ENCODE data around the gene FNIP1. TPM values are rescaled to one million over a fixed set of nuclear protein-coding genes. Genes with fewer than 3 reads are reported as not detected.

FNIP1 gene
- polyA plus RNA-seq, 1 donor (not counting 4 experiments of a cell fraction or from before 2014, with no cell fraction given) = 14.6 TPM

GRCh38 chr5:131783874-131784273 is 12.9 kb downstream of the FNIP1 start:
- Histone ChIP-seq H2AFZ (ENCODE audit: control insufficient read depth, low read length) (no peak overlapping the region), H3K9me1 (ENCODE audit: control insufficient read depth, extremely low read depth, insufficient read depth, low read length) (no peaks in the 10 kb centered on the region), H3K79me2 (ENCODE audit: control insufficient read depth, insufficient read depth, low read length) (peaks cover 86% of the 10 kb centered on the region), H3K9ac (ENCODE audit: control insufficient read depth, extremely low read depth, insufficient read depth, low read length) (no peak overlapping the region), H3K36me3 (ENCODE audit: control insufficient read depth in 2 of 2, extremely low read depth in 1 of 2, insufficient read depth in 2 of 2, low read length in 2 of 2) (no peaks in the 10 kb centered on the region), H3K4me3 (ENCODE audit: control insufficient read depth in 2 of 3, extremely low read depth in 1 of 3, insufficient read depth in 2 of 3, low read depth in 1 of 3, low read length in 3 of 3) (no peak overlapping the region), H3K4me2 (ENCODE audit: control insufficient read depth, extremely low read depth, insufficient read depth, low read depth, low read length) (no peak overlapping the region), H3K4me1 (ENCODE audit: control insufficient read depth, extremely low read depth, insufficient read depth, low read length) (no peaks in the 10 kb centered on the region), H3K27ac (ENCODE audit: control insufficient read depth, insufficient read depth, low read length) (no peak overlapping the region), H3K27me3 (ENCODE audit: control insufficient read depth, extremely low read depth, insufficient read depth, low read length) (no peaks in the 10 kb centered on the region), H4K20me1 (ENCODE audit: control insufficient read depth, extremely low read depth, insufficient read depth, low read length) (peaks cover 8% of the 10 kb centered on the region), H3K9me3 (ENCODE audit: control insufficient read depth, low read depth, low read length) (no peaks in the 10 kb centered on the region)
- DNase-seq (ENCODE audit: low read depth, low spot score) = no peak
- dilution Hi-C loops (cut with MboI; ENCODE audit: extremely low pct_ligation_motif_present, low sequenced_read_pairs) = no loop called here
- FAIRE-seq = no peak
- TF ChIP-seq CTCF (optimal IDR thresholded peaks at IDR 0.05 in 1 of 3, IDR thresholded peaks at IDR 0.05 in 1 of 3, conservative IDR thresholded peaks at IDR 0.05 in 1 of 3; ENCODE audit: extremely low read depth in 1 of 3, insufficient read depth in 2 of 3, low read length in 3 of 3) = no peak

DNA sequence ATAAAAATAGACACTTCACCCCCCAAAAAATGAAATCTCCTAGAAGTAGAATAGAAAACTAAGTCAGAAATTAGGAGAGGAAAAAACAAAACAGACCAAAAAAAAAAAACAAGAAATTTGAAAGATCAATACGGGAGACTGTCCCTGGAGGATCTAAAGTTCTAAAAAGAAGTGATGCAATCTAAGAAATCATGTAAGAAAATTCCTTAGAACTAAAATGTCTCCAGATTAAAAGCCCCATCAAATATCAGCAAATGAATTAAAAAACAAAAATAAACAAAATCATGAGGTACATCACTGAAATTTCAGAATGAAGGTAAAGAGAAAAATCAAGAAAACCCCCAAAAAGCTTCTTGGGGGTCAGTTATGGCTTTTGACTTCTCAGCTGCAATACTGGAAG is 13.5 kb downstream of the FNIP1 start:
- Histone ChIP-seq H3K27me3 (ENCODE audit: control insufficient read depth, extremely low read depth, insufficient read depth, low read length) (no peaks in the 10 kb centered on the region), H3K4me3 (ENCODE audit: control insufficient read depth in 2 of 3, extremely low read depth in 1 of 3, insufficient read depth in 2 of 3, low read depth in 1 of 3, low read length in 3 of 3) (no peak overlapping the region), H3K9me3 (ENCODE audit: control insufficient read depth, low read depth, low read length) (no peaks in the 10 kb centered on the region), H3K4me1 (ENCODE audit: control insufficient read depth, extremely low read depth, insufficient read depth, low read length) (no peaks in the 10 kb centered on the region), H3K27ac (ENCODE audit: control insufficient read depth, insufficient read depth, low read length) (no peak overlapping the region), H4K20me1 (ENCODE audit: control insufficient read depth, extremely low read depth, insufficient read depth, low read length) (peaks cover 8% of the 10 kb centered on the region), H3K36me3 (ENCODE audit: control insufficient read depth in 2 of 2, extremely low read depth in 1 of 2, insufficient read depth in 2 of 2, low read length in 2 of 2) (no peaks in the 10 kb centered on the region), H3K9ac (ENCODE audit: control insufficient read depth, extremely low read depth, insufficient read depth, low read length) (no peak overlapping the region), H3K79me2 (ENCODE audit: control insufficient read depth, insufficient read depth, low read length) (peaks cover 80% of the 10 kb centered on the region), H3K9me1 (ENCODE audit: control insufficient read depth, extremely low read depth, insufficient read depth, low read length) (no peaks in the 10 kb centered on the region), H2AFZ (ENCODE audit: control insufficient read depth, low read length) (no peak overlapping the region), H3K4me2 (ENCODE audit: control insufficient read depth, extremely low read depth, insufficient read depth, low read depth, low read length) (no peak overlapping the region)
- FAIRE-seq = no peak
- TF ChIP-seq EZH2 (IDR thresholded peaks at IDR 0.05; ENCODE audit: low read length) (no peak), CTCF (optimal IDR thresholded peaks at IDR 0.05 in 1 of 3, IDR thresholded peaks at IDR 0.05 in 1 of 3, conservative IDR thresholded peaks at IDR 0.05 in 1 of 3; ENCODE audit: extremely low read depth in 1 of 3, insufficient read depth in 2 of 3, low read length in 3 of 3) (no peak)
- dilution Hi-C loops (cut with MboI; ENCODE audit: extremely low pct_ligation_motif_present, low sequenced_read_pairs) = no loop called here
- no peak for DNase-seq (ENCODE audit: low read depth, low spot score)

Data from keratinocyte (primary cell).